ENCODE measurements around the gene AGPS. TPM values are rescaled to one million over a fixed set of nuclear protein-coding genes. Genes with fewer than 3 reads are reported as not detected.

AGPS gene
- total and polyA plus RNA-seq, 2 experiments from 2014 or later = 22.9 to 36.7 TPM

GRCh38 chr2:177585234-177585863, 192.8 kb downstream of the AGPS start:
- H3K36me3 ChIP-seq (ENCODE audit: low read depth) = no peaks in the 10 kb centered on the region
- no peaks in the 10 kb centered on the region for H3K27me3 ChIP-seq (replicated peaks; ENCODE audit: insufficient read depth)
- no peak overlapping the region for H2AFZ ChIP-seq
- H3K4me1 ChIP-seq (ENCODE audit: insufficient read depth) = no peaks in the 10 kb centered on the region
- H3K9ac ChIP-seq = no peak overlapping the region
- TF ChIP-seq EZH2 (IDR thresholded peaks at IDR 0.05; ENCODE audit: insufficient read depth, poor library complexity, severe bottlenecking) (no peak), EZH2phosphoT487 (IDR thresholded peaks at IDR 0.05; ENCODE audit: insufficient read depth, low read depth) (no peak)
- H3F3A ChIP-seq (ENCODE audit: insufficient read depth) = no peaks in the 10 kb centered on the region
- DNase-seq = no peak
- no peaks in the 10 kb centered on the region for H4K20me1 ChIP-seq (ENCODE audit: insufficient read depth)
- no peak overlapping the region for H3K4me2 ChIP-seq (ENCODE audit: unreplicated experiment)
- H3K79me2 ChIP-seq (ENCODE audit: insufficient read depth) = no peaks in the 10 kb centered on the region
- no peaks in the 10 kb centered on the region for H3K9me3 ChIP-seq (ENCODE audit: low read depth)
- no peak overlapping the region for H3K4me3 ChIP-seq
- in situ Hi-C loops (cut with MboI) = no loop called here
- no peaks in the 10 kb centered on the region for H3K9me2 ChIP-seq (ENCODE audit: insufficient read depth)
- H3K27ac ChIP-seq = no peak overlapping the region
- WGBS, 2 experiments (ENCODE audit: low coverage in 1 of 2, low lambda C conversion rate in 2 of 2, missing lambda C conversion rate in 2 of 2) = 56 to 68% methylated on average over 5 of the region's 5 CpGs

GRCh38 chr2:177586154-177586553, 193.6 kb downstream of the AGPS start:
- Histone ChIP-seq H3K36me3 (ENCODE audit: low read depth) (no peaks in the 10 kb centered on the region), H3K27me3 (replicated peaks; ENCODE audit: insufficient read depth) (no peaks in the 10 kb centered on the region), H4K20me1 (ENCODE audit: insufficient read depth) (no peaks in the 10 kb centered on the region), H3K4me1 (ENCODE audit: insufficient read depth) (no peaks in the 10 kb centered on the region), H3K4me3 (no peak overlapping the region), H3K9ac (no peak overlapping the region), H3K9me3 (ENCODE audit: low read depth) (no peaks in the 10 kb centered on the region), H2AFZ (no peak overlapping the region), H3K27ac (no peak overlapping the region), H3K79me2 (ENCODE audit: insufficient read depth) (no peaks in the 10 kb centered on the region), H3K4me2 (ENCODE audit: unreplicated experiment) (no peak overlapping the region), H3K9me2 (ENCODE audit: insufficient read depth) (no peaks in the 10 kb centered on the region), H3F3A (ENCODE audit: insufficient read depth) (no peaks in the 10 kb centered on the region)
- no peak for TF ChIP-seq EZH2phosphoT487 (IDR thresholded peaks at IDR 0.05; ENCODE audit: insufficient read depth, low read depth)
- TF ChIP-seq EZH2 (IDR thresholded peaks at IDR 0.05; ENCODE audit: insufficient read depth, poor library complexity, severe bottlenecking) = no peak
- in situ Hi-C loops (cut with MboI) = no loop called here
- 47 to 67% methylated on average over 1 of the region's 1 CpG for WGBS, 2 experiments (ENCODE audit: low coverage in 1 of 2, low lambda C conversion rate in 2 of 2, missing lambda C conversion rate in 2 of 2)
- DNase-seq = no peak

- Histone ChIP-seq H3K27me3 (replicated peaks; ENCODE audit: insufficient read depth) (no peaks in the 10 kb centered on the region), H3K9me2 (ENCODE audit: insufficient read depth) (no peaks in the 10 kb centered on the region), H3F3A (ENCODE audit: insufficient read depth) (no peaks in the 10 kb centered on the region), H3K36me3 (ENCODE audit: low read depth) (no peaks in the 10 kb centered on the region), H3K4me1 (ENCODE audit: insufficient read depth) (no peaks in the 10 kb centered on the region), H2AFZ (no peak overlapping the region), H4K20me1 (ENCODE audit: insufficient read depth) (no peaks in the 10 kb centered on the region), H3K4me3 (no peak overlapping the region), H3K9ac (no peak overlapping the region), H3K4me2 (ENCODE audit: unreplicated experiment) (no peak overlapping the region), H3K27ac (no peak overlapping the region), H3K9me3 (ENCODE audit: low read depth) (no peaks in the 10 kb centered on the region), H3K79me2 (ENCODE audit: insufficient read depth) (no peaks in the 10 kb centered on the region)
- 52 to 76% methylated on average over 1 of the region's 1 CpG for WGBS, 2 experiments (ENCODE audit: low coverage in 1 of 2, low lambda C conversion rate in 2 of 2, missing lambda C conversion rate in 2 of 2)
- DNase-seq = no peak
- TF ChIP-seq EZH2phosphoT487 (IDR thresholded peaks at IDR 0.05; ENCODE audit: insufficient read depth, low read depth) (no peak), EZH2 (IDR thresholded peaks at IDR 0.05; ENCODE audit: insufficient read depth, poor library complexity, severe bottlenecking) (no peak)
- in situ Hi-C loops (cut with MboI) = no loop called here
Observed at GRCh38 chr2:177587371-177587770, 194.8 kb downstream of the AGPS start.

DNA sequence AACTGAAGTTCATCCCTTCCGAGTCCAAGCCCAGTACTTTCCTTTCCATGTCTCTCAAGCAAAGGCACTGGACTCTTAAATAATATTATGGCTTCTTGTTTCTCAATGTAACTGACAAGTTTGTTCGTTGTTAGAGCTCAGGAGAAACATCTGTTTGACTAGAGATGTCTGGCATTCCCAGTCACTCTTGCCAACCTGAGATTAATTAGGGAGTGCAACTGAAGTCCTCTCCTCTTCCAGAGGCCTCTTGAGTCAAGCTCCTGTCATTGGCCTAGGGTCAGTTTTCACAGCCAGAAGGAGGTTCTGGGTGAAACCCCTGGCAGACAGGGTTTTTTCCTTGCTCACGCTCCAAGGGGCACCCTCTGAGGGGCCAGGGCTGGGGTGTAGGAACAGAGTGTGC, 196.1 kb downstream of the AGPS start:
- TF ChIP-seq EZH2phosphoT487 (IDR thresholded peaks at IDR 0.05; ENCODE audit: insufficient read depth, low read depth) (no peak), EZH2 (IDR thresholded peaks at IDR 0.05; ENCODE audit: insufficient read depth, poor library complexity, severe bottlenecking) (no peak)
- 19 to 29% methylated on average over 3 of the region's 3 CpGs for WGBS, 2 experiments (ENCODE audit: low coverage in 1 of 2, low lambda C conversion rate in 2 of 2, missing lambda C conversion rate in 2 of 2)

More for the DNA sequence above, 196.1 kb downstream of the AGPS start:
- H2AFZ ChIP-seq = no peak overlapping the region
- H4K20me1 ChIP-seq (ENCODE audit: insufficient read depth) = no peaks in the 10 kb centered on the region
- no peak overlapping the region for H3K9ac ChIP-seq
- DNase-seq = peak; percentile 5
- no peaks in the 10 kb centered on the region for H3K36me3 ChIP-seq (ENCODE audit: low read depth)
- H3K4me2 ChIP-seq (ENCODE audit: unreplicated experiment) = no peak overlapping the region
- no peak overlapping the region for H3K27ac ChIP-seq
- no peak overlapping the region for H3K4me3 ChIP-seq
- in situ Hi-C loops (cut with MboI) = no loop called here
- no peaks in the 10 kb centered on the region for H3K4me1 ChIP-seq (ENCODE audit: insufficient read depth)
- no peaks in the 10 kb centered on the region for H3K79me2 ChIP-seq (ENCODE audit: insufficient read depth)
- H3F3A ChIP-seq (ENCODE audit: insufficient read depth) = no peaks in the 10 kb centered on the region
- H3K27me3 ChIP-seq (replicated peaks; ENCODE audit: insufficient read depth) = no peaks in the 10 kb centered on the region
- H3K9me3 ChIP-seq (ENCODE audit: low read depth) = no peaks in the 10 kb centered on the region
- no peaks in the 10 kb centered on the region for H3K9me2 ChIP-seq (ENCODE audit: insufficient read depth)

All from GM23248 (cell line).